Hepatocyte (in vitro differentiated cells): Measurements from ENCODE around the gene FAM180A. TPM values are rescaled to one million over a fixed set of nuclear protein-coding genes. Genes with fewer than 3 reads are reported as not detected.

Experiments used
- DNase-seq: peaks from one replicate; pipeline ENCODE4 v3.0.0-alpha.2; 2016; ENCODE audit warnings: low spot score
- H2AFZ ChIP-seq: fragments of 200-600 bp; sonication (generic); 2 replicates; pipeline ENCODE4 v1.6.0; 2016; ENCODE audit warnings: antibody characterized with exemption, mild to moderate bottlenecking
- H3K27ac ChIP-seq: fragments of 200-600 bp; sonication (generic); 2 replicates; pipeline ENCODE4 v1.5.1; 2016; ENCODE audit warnings: mild to moderate bottlenecking
- H3K27me3 ChIP-seq: fragments of 200-600 bp; sonication (generic); 2 replicates; pipeline ENCODE4 v1.6.1; 2016
- H3K36me3 ChIP-seq: fragments of 200-600 bp; sonication (generic); replicated peaks from 2 replicates; pipeline ENCODE4 v1.5.1; 2016; ENCODE audit warnings: low read depth; ENCODE audit not compliant: insufficient read depth
- H3K4me1 ChIP-seq: fragments of 200-600 bp; sonication (generic); 2 replicates; pipeline ENCODE4 v1.5.1; 2016; ENCODE audit warnings: mild to moderate bottlenecking, moderate library complexity; ENCODE audit not compliant: insufficient read depth
- H3K4me2 ChIP-seq: fragments of 200-600 bp; sonication (generic); 2 replicates; pipeline ENCODE4 v1.6.0; 2016
- H3K4me3 ChIP-seq: fragments of 200-600 bp; sonication (generic); 2 replicates; pipeline ENCODE4 v1.5.1; 2016; ENCODE audit warnings: mild to moderate bottlenecking
- H3K79me2 ChIP-seq: fragments of 200-600 bp; sonication (generic); 2 replicates; pipeline ENCODE4 v1.6.0; 2017; ENCODE audit warnings: mild to moderate bottlenecking
- H3K9me2 ChIP-seq: fragments of 200-600 bp; sonication (generic); replicated peaks from 2 replicates; pipeline ENCODE4 v1.6.0; 2017; ENCODE audit warnings: mild to moderate bottlenecking; ENCODE audit not compliant: insufficient read depth
- H3K9me3 ChIP-seq: fragments of 200-600 bp; sonication (generic); 2 replicates; pipeline ENCODE4 v1.5.1; 2016; ENCODE audit warnings: low read depth, mild to moderate bottlenecking
- H4K20me1 ChIP-seq: fragments of 200-600 bp; sonication (generic); 2 replicates; pipeline ENCODE4 v1.6.0; 2016; ENCODE audit warnings: mild to moderate bottlenecking; ENCODE audit not compliant: insufficient read depth, poor library complexity, severe bottlenecking
- CTCF ChIP-seq: fragments of 200-600 bp; sonication (generic); IDR thresholded peaks from 2 replicates; pipeline ENCODE4 v1.5.1; 2016; ENCODE audit warnings: antibody characterized with exemption, mild to moderate bottlenecking; ENCODE audit not compliant: poor library complexity
- EZH2 ChIP-seq: fragments of 200-600 bp; sonication (generic); IDR thresholded peaks from 2 replicates; pipeline ENCODE4 v1.6.1; 2016; ENCODE audit warnings: antibody characterized with exemption, mild to moderate bottlenecking, borderline replicate concordance
- EZH2phosphoT487 ChIP-seq: fragments of 200-600 bp; sonication (generic); IDR thresholded peaks from one replicate; pipeline ENCODE4 v1.6.1; 2018; ENCODE audit warnings: antibody characterized with exemption, mild to moderate bottlenecking, low read depth, moderate library complexity; ENCODE audit not compliant: unreplicated experiment, severe bottlenecking
- WGBS: methylation state at CpG from one replicate; pipeline ENCODE4 v1.1.6; 2016; ENCODE audit warnings: low lambda C conversion rate; ENCODE audit errors: missing lambda C conversion rate; 5-methylcytosine and 5-hydroxymethylcytosine counted together
- polyA plus RNA-seq: library from polyadenylated mRNA; unstranded; fragments of >200 nt; fragmentation: Nextera tagmentation; extraction: Ambion mirVana; gene quantifications from 2 replicates; pipeline ENCODE4 v1.2.1, GENCODE V29; 2016
- total RNA-seq: library from RNA; depleted of rRNA; stranded (reverse); fragments of >200 nt; gene quantifications from 2 replicates; pipeline ENCODE4 v1.2.3, GENCODE V29; 2014

The FAM180A gene
- total and polyA plus RNA-seq, 2 experiments from 2014 or later = not detected

GRCh38 chr7:135726276-135726788 lies 22.3 kb downstream of the FAM180A start:
- Histone ChIP-seq H3K9me2 (no peaks in the 10 kb centered on the region), H4K20me1 (no peaks in the 10 kb centered on the region), H3K4me2 (no peak overlapping the region), H2AFZ (no peak overlapping the region), H3K27ac (no peak overlapping the region), H3K4me3 (no peak overlapping the region), H3K4me1 (no peaks in the 10 kb centered on the region), H3K79me2 (no peaks in the 10 kb centered on the region), H3K36me3 (no peaks in the 10 kb centered on the region), H3K27me3 (no peaks in the 10 kb centered on the region), H3K9me3 (no peaks in the 10 kb centered on the region)
- WGBS = 42% methylated on average over 5 of the region's 5 CpGs
- DNase-seq = no peak
- no peak for TF ChIP-seq EZH2
- no peak for TF ChIP-seq CTCF
- no peak for TF ChIP-seq EZH2phosphoT487

DNA sequence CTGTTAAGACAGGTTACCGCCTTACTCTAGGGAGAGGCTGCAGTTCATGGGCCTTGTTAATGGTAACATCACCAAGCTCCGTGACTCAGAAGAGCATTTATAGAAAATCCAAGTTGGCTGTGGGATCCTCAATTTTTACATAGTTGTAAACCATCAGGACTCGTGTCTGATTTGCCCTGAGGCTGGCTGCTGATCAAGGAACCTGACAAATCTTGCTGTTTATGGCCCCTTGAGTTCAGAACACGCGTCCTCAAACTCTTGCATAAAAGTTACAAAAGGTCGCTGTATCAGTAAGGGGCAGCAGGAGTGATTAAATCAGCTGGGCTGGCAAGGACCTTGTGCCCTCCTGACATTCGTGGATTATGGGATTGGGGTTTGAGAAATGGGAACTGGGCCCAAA lies 25.2 kb downstream of the FAM180A start:
- TF ChIP-seq EZH2phosphoT487 = no peak
- TF ChIP-seq CTCF = no peak
- no peak for TF ChIP-seq EZH2
- DNase-seq = no peak
- Histone ChIP-seq H3K4me3 (no peak overlapping the region), H3K36me3 (no peaks in the 10 kb centered on the region), H3K79me2 (no peaks in the 10 kb centered on the region), H2AFZ (no peak overlapping the region), H3K27me3 (no peaks in the 10 kb centered on the region), H3K27ac (no peak overlapping the region), H3K4me1 (no peaks in the 10 kb centered on the region), H3K9me3 (no peaks in the 10 kb centered on the region), H3K4me2 (no peak overlapping the region), H3K9me2 (no peaks in the 10 kb centered on the region), H4K20me1 (no peaks in the 10 kb centered on the region)
- WGBS = 79% methylated on average over 7 of the region's 7 CpGs

GRCh38 chr7:135721198-135721820 lies 27.3 kb downstream of the FAM180A start:
- H3K4me1 ChIP-seq = no peaks in the 10 kb centered on the region
- DNase-seq = no peak
- no peak overlapping the region for H2AFZ ChIP-seq
- no peaks in the 10 kb centered on the region for H3K9me3 ChIP-seq
- H3K27ac ChIP-seq = no peak overlapping the region
- H3K4me3 ChIP-seq = no peak overlapping the region
- TF ChIP-seq EZH2phosphoT487 = no peak
- TF ChIP-seq EZH2 = no peak
- TF ChIP-seq CTCF = no peak
- H3K79me2 ChIP-seq = no peaks in the 10 kb centered on the region
- no peaks in the 10 kb centered on the region for H4K20me1 ChIP-seq
- no peaks in the 10 kb centered on the region for H3K27me3 ChIP-seq
- no peak overlapping the region for H3K4me2 ChIP-seq
- no peaks in the 10 kb centered on the region for H3K9me2 ChIP-seq
- WGBS = 97% methylated on average over 21 of the region's 21 CpGs
- H3K36me3 ChIP-seq = no peaks in the 10 kb centered on the region
